ENCODE measurements around the gene TAS2R42.

Gene TAS2R42, protein sequence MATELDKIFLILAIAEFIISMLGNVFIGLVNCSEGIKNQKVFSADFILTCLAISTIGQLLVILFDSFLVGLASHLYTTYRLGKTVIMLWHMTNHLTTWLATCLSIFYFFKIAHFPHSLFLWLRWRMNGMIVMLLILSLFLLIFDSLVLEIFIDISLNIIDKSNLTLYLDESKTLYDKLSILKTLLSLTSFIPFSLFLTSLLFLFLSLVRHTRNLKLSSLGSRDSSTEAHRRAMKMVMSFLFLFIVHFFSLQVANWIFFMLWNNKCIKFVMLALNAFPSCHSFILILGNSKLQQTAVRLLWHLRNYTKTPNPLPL

DNA sequence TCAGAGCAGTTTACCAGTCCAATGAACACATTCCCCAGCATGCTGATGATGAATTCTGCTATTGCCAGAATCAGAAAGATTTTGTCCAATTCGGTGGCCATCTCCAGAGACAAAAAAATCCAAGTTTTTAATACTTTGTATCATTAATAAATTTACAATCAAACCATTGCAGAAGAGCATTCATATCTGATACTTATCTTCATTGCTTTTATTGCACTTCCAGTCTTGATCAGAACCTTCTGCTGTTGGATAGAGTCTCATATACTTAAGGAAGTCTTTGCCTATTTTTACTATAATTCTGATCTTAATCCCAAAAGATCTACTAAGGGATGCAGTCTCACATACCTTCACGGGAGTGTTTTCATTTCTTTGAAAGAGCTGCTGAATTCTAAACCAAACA, at the start of gene TAS2R42:
Gene TAS2R42, minus strand, starts transcription at position 101 of the 400 bp plus-strand sequence. Its CDS starts 0 bp downstream, at position 101.
- no peak for DNase-seq (ENCODE audit: low spot score)

DNA sequence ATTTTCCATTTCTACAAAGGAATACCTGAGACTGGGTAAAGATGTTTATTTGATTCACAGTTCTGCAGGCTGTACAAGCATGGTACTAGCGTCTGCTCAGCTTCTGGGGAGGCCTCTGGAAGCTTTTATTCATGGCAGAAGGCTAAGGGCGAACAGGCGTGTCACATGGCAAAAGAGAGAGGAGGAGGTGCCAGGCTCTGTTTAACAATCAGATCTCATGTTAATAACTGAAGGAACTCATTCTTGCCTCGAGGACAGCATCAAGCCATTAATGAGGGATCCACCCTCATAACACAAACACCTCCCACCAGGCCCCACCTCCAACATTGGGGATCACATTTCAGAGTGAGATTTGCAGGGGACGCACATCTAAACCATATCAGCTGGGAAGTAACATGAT, 46.8 kb upstream of the TAS2R42 start:
- no peak for DNase-seq (ENCODE audit: low spot score)

DNA sequence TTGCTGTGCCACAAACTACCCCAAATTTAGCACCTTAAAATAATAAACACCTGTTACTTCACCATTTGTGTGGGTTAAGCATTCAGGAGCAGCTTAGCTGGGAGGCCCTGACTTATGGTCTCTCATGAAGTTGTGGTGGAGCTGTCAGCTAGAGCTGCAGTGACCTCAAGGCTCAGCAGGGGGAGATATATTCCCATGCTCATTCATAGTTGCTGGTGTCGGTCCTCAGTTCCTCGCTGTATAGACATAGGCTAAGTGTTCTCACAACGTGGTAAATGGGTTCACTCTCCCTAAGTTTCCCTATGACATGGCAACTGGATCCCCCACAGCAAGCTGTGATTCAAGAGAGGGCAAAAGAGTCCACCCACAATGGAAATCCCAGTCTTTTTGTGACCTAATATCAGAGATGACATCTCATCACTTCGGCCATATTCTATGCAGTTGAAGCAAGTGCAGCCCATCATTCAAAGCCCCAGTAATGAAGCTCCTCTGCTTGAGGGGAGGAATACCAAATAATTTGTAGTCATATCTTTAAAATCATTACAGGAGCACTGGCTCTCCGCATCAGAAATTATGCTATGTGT, 41.7 kb upstream of the TAS2R42 start:
- peak; percentile 74 for DNase-seq (ENCODE audit: low spot score)

GRCh38 chr12:11227373-11227772, 40.6 kb upstream of the TAS2R42 start:
- DNase-seq (ENCODE audit: low spot score), result no peak

- peak; percentile 13 for DNase-seq (ENCODE audit: low spot score)
These were observed 22.4 kb upstream of the TAS2R42 start for GRCh38 chr12:11209113-11209512.

DNA sequence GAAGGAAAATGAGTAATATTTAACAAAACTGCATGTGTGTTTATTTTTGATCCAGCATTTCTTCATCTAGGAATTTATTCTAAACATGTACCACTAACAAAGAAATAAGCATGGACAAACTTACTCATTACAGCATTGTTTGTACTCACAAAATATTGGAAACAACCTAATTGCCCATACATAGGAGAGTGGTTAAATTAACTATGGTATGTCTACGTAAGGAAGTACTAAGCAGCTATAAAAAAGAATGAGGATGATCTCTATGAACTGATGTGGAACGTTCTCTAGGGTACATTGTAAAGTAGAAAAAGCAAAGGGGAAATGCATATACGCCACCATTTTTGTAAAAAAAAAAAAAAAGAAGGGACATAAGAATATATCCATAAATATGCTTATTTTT, 17.4 kb upstream of the TAS2R42 start:
- DNase-seq (ENCODE audit: low spot score), result no peak

DNA sequence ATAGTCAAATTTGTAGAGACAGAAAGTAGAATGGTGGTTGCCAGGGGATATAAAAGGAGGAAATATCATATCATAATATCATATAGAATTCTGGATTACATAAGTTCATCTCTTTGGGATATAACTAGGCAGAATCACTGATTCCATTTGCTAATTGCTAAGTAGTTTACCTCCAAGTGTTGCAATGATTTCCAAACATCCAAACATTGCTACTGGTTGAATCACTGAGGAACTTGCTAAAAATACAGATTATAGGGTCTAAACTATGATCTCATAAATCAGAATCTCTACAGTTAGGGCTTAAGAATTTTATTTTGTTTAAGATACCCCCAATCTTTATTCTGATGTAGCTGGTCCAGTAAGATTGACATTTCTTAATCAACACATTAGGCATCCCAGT, 16.1 kb upstream of the TAS2R42 start:
- no peak for DNase-seq (ENCODE audit: low spot score)

- DNase-seq (ENCODE audit: low spot score), result no peak
These were observed 3.7 kb downstream of the TAS2R42 start for GRCh38 chr12:11183011-11183410.

DNA sequence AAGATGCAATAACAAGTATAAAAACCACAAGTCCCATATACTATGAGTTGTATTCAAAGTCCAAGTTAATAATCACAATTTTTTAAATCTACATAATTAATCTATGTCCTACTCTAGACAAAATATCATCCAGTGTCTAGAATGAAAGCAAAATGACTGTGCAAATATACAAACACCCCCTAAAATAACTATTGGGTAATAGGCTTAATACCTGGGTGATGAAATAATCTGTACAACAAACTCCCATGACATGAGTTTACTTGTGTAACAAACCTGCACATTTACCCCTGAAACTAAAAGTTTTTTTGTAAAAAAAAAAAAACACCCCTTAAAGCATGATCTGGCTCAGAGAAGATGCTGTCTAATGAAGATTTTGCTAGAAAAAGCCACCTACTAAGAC, 4.2 kb downstream of the TAS2R42 start:
- DNase-seq (ENCODE audit: low spot score), result no peak

GRCh38 chr12:11178250-11178649, 8.5 kb downstream of the TAS2R42 start:
- DNase-seq (ENCODE audit: low spot score), result no peak

- DNase-seq (ENCODE audit: low spot score), result peak; percentile 10
These were observed 12.7 kb downstream of the TAS2R42 start for GRCh38 chr12:11174022-11174421.

GRCh38 chr12:11171969-11172675, 14.6 kb downstream of the TAS2R42 start:
- DNase-seq (ENCODE audit: low spot score), result peak; percentile 45

DNA sequence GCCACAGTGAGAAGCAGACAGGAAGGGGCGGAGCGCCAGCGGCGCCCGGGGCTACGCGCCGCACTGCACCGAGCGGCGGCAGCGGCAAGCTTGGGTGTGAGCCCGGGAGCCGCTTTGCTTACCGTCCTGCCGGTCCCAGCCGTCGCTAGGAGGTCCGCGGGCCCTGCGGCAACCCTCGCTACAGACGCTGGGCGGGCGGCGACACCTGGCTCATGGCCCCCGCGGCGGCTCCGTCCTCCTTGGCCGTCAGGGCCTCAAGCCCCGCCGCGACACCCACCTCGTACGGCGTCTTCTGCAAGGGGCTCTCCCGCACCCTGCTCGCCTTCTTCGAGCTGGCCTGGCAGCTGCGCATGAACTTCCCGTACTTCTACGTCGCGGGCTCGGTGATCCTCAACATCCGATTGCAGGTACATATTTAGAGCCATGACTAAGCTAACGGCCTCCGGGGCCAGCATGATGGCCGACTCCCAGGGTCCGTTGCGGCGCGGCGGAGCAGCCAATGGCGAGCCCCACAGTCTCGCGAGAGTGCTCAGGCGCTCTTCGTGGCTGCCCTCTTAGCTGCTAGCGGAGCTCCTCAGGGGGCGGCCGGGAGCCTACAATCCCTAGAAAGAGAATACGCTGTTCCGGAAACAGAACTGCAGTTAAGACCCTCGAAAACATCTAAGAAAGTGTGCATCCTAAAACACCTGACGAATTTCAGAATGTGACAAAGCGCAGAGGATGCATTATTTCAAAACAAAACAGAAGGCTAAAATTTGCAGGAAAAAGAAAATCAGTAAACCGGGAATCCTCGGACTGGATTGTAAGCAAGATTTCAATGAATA, 15.4 kb downstream of the TAS2R42 start, which contains the start of gene SMIM10L1:
Gene SMIM10L1, plus strand, starts transcription at position 50 of the 824 bp plus-strand sequence. Its CDS starts 163 bp downstream, at position 213.
- peak; percentile 97 for DNase-seq (ENCODE audit: low spot score)

DNA sequence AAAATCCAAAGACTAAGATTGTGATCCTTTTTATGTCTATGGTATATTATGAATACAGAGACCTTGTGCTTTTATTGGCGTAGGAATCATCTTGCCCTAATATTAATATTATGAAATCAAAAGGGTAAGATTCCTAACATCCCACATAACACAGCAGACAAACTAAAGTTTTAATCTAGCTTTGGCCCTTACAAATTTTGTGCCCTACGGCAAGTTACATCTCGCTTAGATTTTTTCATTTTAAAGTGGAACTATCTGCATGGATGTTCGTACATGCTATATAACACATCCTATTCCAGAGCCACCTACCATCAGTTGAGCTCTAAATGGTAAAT, 16.0 kb downstream of the TAS2R42 start:
- DNase-seq (ENCODE audit: low spot score), result no peak

- DNase-seq (ENCODE audit: low spot score), result no peak
These were observed 20.4 kb downstream of the TAS2R42 start for GRCh38 chr12:11166300-11166699.

DNA sequence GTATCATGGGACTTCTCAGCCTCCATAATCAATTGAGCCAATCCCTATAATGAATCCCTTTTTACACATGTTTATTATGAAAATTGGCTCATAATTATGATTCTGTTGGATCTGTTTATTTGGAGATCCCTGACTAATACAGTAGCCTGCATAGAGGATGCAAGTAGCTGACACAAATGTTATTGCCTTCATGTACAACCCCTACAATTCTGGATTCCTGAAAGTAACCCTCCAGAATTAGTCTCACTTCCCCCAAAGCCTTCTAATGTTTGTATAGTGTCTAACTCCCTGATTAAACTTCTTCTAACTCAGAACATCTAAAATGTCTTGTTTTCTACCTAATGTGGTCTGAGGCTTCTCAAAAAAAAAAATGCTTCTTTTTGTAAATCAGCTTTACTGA, 22.4 kb downstream of the TAS2R42 start:
- no peak for DNase-seq (ENCODE audit: low spot score)

DNA sequence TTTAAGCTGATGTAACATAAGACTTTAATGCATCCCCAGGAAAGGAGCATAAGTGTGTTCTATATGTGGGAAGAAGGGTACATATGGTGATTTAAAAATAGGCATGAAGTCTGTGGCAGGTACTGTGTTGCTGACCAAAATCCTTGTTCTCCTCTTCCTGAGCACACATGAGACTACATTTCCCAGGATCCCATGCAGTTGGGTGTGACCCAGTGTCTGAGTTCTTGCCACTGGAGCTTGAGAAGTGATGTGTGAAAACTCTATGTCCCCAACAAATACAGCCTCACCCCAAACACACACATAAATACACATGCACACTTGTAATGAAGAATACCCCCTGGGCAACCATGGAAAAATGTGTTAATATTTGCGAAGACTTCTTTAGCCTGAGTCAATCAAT, 24.2 kb downstream of the TAS2R42 start:
- DNase-seq (ENCODE audit: low spot score), result no peak

DNA sequence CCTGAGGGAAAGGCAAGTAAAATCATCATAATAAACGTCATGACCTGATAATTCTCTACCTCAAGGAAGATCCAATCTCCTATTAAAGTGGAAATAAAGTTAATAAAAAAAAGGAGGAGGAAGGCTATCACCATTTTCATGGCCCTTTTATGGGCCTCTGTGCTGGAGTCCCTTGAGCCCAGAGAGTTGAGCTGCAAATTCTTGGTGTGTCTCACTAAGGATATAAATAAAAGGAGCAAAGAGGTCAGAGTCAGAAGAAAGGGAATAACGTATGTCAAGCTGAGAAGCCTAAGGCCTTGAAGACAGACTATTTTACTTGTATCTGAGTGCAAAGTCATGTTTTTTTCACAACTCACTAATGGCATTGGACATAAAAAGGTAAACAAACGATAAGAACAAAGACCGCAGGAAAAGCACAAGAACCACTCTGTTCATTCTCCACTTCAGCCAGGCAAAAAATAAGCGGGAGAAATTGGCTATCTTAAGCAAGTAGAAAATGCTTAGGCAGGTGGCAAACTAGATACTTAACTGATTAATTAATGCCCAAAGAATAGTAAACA, 27.8 kb downstream of the TAS2R42 start:
- no peak for DNase-seq (ENCODE audit: low spot score)

DNA sequence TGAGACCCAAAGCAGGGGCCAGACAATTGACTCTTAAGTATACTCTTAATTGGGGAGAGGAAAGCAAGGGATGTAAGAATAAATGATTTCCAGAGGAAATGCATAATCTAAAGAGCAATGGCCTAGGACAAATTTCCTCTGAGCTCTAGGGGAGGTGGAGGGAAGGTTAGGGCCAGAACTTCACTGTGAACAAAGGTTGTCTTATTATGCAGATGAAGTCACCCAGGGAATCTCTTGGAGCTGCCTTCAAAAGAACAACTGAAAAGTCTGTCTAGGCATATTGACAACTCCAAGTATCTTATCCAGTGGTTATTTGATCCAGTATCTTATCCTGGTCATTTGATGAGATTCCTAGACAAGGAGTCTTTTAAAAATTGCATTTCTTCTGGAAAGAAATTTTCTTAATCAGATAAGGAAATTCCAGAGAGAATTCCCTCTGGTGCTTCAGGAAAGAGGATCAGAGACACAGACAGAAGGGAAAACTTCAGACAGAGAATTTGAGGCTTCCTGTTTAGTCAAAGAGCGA, 32.3 kb downstream of the TAS2R42 start:
- no peak for DNase-seq (ENCODE audit: low spot score)

GRCh38 chr12:11152725-11153124, 34.0 kb downstream of the TAS2R42 start:
- no peak for DNase-seq (ENCODE audit: low spot score)

GRCh38 chr12:11150832-11151231, 35.9 kb downstream of the TAS2R42 start:
- DNase-seq (ENCODE audit: low spot score), result no peak

GRCh38 chr12:11147420-11147819, 39.3 kb downstream of the TAS2R42 start:
- DNase-seq (ENCODE audit: low spot score), result no peak

Data from SW480 (cell line).